HUES64 (cell line): ENCODE data around the gene ELMO1.

Source experiments
- H3K27ac ChIP-seq: 2 replicates; pipeline ENCODE4 v1.7.0; 2013; ENCODE audit warnings: low read depth, low read length, inconsistent platforms
- H3K27me3 ChIP-seq: 2 replicates; pipeline ENCODE4 v1.6.1; 2013; ENCODE audit warnings: mild to moderate bottlenecking, low read length; ENCODE audit not compliant: insufficient read depth
- H3K36me3 ChIP-seq: 2 replicates; pipeline ENCODE4 v1.6.1; 2013; ENCODE audit warnings: mild to moderate bottlenecking, low read length; ENCODE audit not compliant: insufficient read depth
- H3K4me1 ChIP-seq: 2 replicates; pipeline ENCODE4 v1.6.1; 2013; ENCODE audit warnings: mild to moderate bottlenecking, low read length, moderate library complexity; ENCODE audit not compliant: insufficient read depth
- H3K4me3 ChIP-seq: 2 replicates; pipeline ENCODE4 v1.5.1; 2013; ENCODE audit warnings: mild to moderate bottlenecking, low read length, moderate library complexity
- H3K9ac ChIP-seq: 2 replicates; pipeline ENCODE4 v1.6.1; 2013; ENCODE audit warnings: mild to moderate bottlenecking, low read depth, low read length
- H3K9me3 ChIP-seq: 2 replicates; pipeline ENCODE4 v1.6.1; 2013; ENCODE audit warnings: low read depth, low read length; ENCODE audit not compliant: insufficient read depth
- WGBS: fragments of 150-250, 120-280 bp; methylation state at CpG from one replicate; pipeline ENCODE4 v1.1.7; 2013; ENCODE audit warnings: missing lambda C conversion rate; 5-methylcytosine and 5-hydroxymethylcytosine counted together

The ELMO1 gene

DNA sequence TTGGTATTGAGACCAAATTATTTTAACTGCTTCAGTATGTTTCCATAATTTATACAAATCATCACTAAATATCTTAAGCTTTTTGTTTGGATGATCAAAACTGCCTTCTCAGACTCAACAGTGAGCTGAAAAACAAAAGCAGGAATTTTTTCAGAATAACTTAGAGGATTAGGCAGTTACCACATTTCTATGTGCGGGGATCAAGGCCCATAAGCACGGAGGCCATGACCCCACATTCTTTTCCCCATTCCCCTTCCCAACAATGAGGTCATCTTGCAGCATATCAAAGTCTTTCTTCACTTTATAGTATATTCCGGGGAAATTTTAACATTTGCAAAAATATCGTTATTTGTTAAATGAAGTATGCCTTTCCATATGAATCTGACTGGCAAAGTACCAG is 125.8 kb downstream of the ELMO1 start:
- Histone ChIP-seq H3K36me3 (no peaks in the 10 kb centered on the region), H3K9ac (no peak overlapping the region), H3K4me3 (no peak overlapping the region), H3K27me3 (no peaks in the 10 kb centered on the region), H3K9me3 (no peaks in the 10 kb centered on the region), H3K4me1 (peaks cover 10% of the 10 kb centered on the region; the same call in 1 of the 2 replicates), H3K27ac (no peak overlapping the region)
- WGBS: 95% methylated on average over 3 of the region's 4 CpGs

DNA sequence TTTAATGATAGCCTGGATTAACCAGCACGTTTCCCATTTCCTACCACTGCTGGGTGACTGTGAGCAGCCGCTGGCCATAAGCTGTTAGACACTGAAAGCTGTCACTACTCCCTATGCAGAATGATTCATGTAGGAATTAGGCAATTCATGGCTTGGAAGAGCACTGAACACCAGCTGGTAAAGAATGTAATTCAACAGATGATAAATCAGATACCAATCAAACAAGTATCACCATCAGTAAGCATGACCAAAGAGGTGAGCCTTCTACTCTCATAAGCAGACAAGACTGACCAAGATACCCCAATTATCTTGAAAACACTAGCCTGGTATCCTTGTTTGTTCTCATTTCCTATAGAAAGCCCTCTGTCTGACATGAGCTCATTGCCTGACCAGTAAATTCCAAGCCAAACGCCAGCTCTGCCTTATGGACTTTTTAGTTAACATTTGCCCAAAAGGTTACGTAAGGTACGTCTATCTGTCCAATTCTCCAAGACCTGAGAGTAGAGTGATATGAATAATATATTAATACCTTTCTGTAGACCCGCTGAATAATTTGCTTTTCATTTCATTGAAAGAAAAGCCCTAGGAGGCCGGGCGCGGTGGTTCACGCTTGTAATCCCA is 127.7 kb downstream of the ELMO1 start:
- H3K27ac ChIP-seq: no peak overlapping the region
- H3K4me1 ChIP-seq: no peaks in the 10 kb centered on the region
- no peaks in the 10 kb centered on the region for H3K36me3 ChIP-seq
- H3K4me3 ChIP-seq: no peak overlapping the region
- no peaks in the 10 kb centered on the region for H3K9me3 ChIP-seq
- H3K27me3 ChIP-seq: no peaks in the 10 kb centered on the region
- WGBS: 98% methylated on average over 10 of the region's 10 CpGs
- H3K9ac ChIP-seq: no peak overlapping the region

- Histone ChIP-seq H3K4me1 (no peaks in the 10 kb centered on the region), H3K36me3 (no peaks in the 10 kb centered on the region), H3K9ac (no peak overlapping the region), H3K27ac (no peak overlapping the region), H3K9me3 (no peaks in the 10 kb centered on the region), H3K4me3 (no peak overlapping the region), H3K27me3 (no peaks in the 10 kb centered on the region)
- WGBS: 86% methylated on average over 6 of the region's 6 CpGs
These were observed 128.4 kb downstream of the ELMO1 start for GRCh38 chr7:37320140-37320847.

DNA sequence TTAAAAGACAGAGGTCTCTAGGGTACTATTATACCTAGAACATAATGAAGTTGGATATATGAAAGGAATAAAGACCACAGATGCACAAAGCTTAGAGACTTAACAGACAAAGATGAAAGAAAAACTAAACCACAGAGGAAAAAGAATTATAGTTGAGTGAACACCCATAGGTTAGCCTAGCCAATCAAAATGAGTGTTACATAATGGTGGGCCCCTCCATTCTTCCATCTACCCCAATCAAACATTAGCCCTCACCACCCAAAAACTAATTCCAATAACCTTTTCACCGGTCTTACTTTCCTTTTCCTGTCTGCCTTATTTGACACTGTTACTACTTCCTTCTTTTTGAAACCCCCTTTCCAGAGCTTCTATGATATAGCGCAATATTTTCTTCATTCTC is 130.1 kb downstream of the ELMO1 start:
- no peaks in the 10 kb centered on the region for H3K27me3 ChIP-seq
- H3K9me3 ChIP-seq: no peaks in the 10 kb centered on the region
- WGBS: 95% methylated on average over 2 of the region's 2 CpGs
- no peak overlapping the region for H3K9ac ChIP-seq
- no peaks in the 10 kb centered on the region for H3K36me3 ChIP-seq
- H3K27ac ChIP-seq: no peak overlapping the region
- H3K4me1 ChIP-seq: no peaks in the 10 kb centered on the region
- no peak overlapping the region for H3K4me3 ChIP-seq

GRCh38 chr7:37315772-37316715 is 132.6 kb downstream of the ELMO1 start:
- Histone ChIP-seq H3K36me3 (no peaks in the 10 kb centered on the region), H3K9ac (no peak overlapping the region), H3K9me3 (no peaks in the 10 kb centered on the region), H3K4me3 (no peak overlapping the region), H3K4me1 (no peaks in the 10 kb centered on the region), H3K27ac (no peak overlapping the region), H3K27me3 (no peaks in the 10 kb centered on the region)
- WGBS: 91% methylated on average over 4 of the region's 5 CpGs

- H3K36me3 ChIP-seq: no peaks in the 10 kb centered on the region
These were observed 136.1 kb downstream of the ELMO1 start for GRCh38 chr7:37312608-37313007.

DNA sequence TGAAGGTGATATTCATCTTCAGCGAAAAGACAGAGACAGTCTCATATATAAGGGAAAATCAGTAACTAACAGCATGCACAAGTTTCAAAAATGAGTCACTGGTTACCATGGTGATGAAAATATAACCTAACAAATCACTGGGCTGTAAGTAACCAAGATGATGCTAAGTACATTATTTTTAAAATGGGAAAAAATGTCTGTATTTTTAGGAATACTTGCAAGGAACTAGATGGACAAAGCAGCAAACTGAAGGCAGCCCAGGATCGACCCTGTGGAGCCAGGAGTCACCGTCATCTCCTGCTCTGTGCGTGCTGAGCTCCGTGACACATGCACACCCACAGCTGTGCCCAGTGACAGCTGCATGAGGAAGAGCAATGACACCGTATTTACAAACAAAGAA is 137.3 kb downstream of the ELMO1 start:
- H3K9me3 ChIP-seq: no peaks in the 10 kb centered on the region
- H3K4me3 ChIP-seq: no peak overlapping the region
- no peaks in the 10 kb centered on the region for H3K36me3 ChIP-seq
- WGBS: 95% methylated on average over 5 of the region's 6 CpGs
- no peak overlapping the region for H3K27ac ChIP-seq
- no peak overlapping the region for H3K9ac ChIP-seq
- peaks cover 7% of the 10 kb centered on the region; the same call in 1 of the 2 replicates for H3K4me1 ChIP-seq
- H3K27me3 ChIP-seq: no peaks in the 10 kb centered on the region

More at GRCh38 chr7:37312608-37313007, 136.1 kb downstream of the ELMO1 start:
- H3K9ac ChIP-seq: no peak overlapping the region
- H3K27ac ChIP-seq: no peak overlapping the region
- 100% methylated on average over 1 of the region's 1 CpG for WGBS
- H3K9me3 ChIP-seq: no peaks in the 10 kb centered on the region
- H3K4me3 ChIP-seq: no peak overlapping the region
- H3K4me1 ChIP-seq: peaks cover 7% of the 10 kb centered on the region; the same call in 1 of the 2 replicates
- no peaks in the 10 kb centered on the region for H3K27me3 ChIP-seq

- Histone ChIP-seq H3K27ac (no peak overlapping the region), H3K27me3 (no peaks in the 10 kb centered on the region), H3K4me3 (no peak overlapping the region), H3K4me1 (peaks cover 7% of the 10 kb centered on the region; the same call in 1 of the 2 replicates), H3K9ac (no peak overlapping the region), H3K9me3 (no peaks in the 10 kb centered on the region), H3K36me3 (no peaks in the 10 kb centered on the region)
- WGBS: 98% methylated on average over 3 of the region's 3 CpGs
These were observed 138.2 kb downstream of the ELMO1 start for GRCh38 chr7:37310327-37311080.

GRCh38 chr7:37309493-37309892 is 139.2 kb downstream of the ELMO1 start:
- Histone ChIP-seq H3K27ac (no peak overlapping the region), H3K36me3 (no peaks in the 10 kb centered on the region), H3K4me3 (no peak overlapping the region), H3K4me1 (peaks cover 7% of the 10 kb centered on the region; the same call in 1 of the 2 replicates), H3K27me3 (no peaks in the 10 kb centered on the region), H3K9ac (no peak overlapping the region), H3K9me3 (no peaks in the 10 kb centered on the region)
- 84% methylated on average over 3 of the region's 3 CpGs for WGBS

DNA sequence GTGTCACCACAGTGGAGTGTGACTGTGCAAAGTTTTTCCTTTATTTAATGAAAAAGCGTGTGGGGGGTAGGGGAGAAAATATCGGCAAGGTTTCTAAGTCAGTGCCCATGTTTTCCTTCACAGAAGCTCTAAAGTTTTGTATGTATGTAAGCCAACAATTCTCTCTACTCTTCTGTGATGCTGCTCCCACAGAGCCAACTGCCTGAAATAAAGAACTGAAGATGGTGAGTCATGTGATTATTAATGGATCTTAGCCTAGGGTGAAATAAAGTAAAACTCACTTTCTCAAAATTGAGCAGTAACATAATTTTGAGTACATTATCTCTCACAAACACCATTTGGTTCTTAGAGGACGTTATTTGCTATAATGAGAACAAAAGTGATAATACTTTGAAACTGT is 143.7 kb downstream of the ELMO1 start:
- no peaks in the 10 kb centered on the region for H3K36me3 ChIP-seq
- no peak overlapping the region for H3K4me3 ChIP-seq
- no peak overlapping the region for H3K9ac ChIP-seq
- no peaks in the 10 kb centered on the region for H3K27me3 ChIP-seq
- H3K27ac ChIP-seq: no peak overlapping the region
- peaks cover 7% of the 10 kb centered on the region; the same call in 1 of the 2 replicates for H3K4me1 ChIP-seq
- H3K9me3 ChIP-seq: no peaks in the 10 kb centered on the region
- WGBS: 92% methylated on average over 3 of the region's 3 CpGs
